PC-9 (cell line): ENCODE measurements around the gene EHD2. TPM values are rescaled to one million over a fixed set of nuclear protein-coding genes. Genes with fewer than 3 reads are reported as not detected.

ENCODE experiments used
- BruUV-seq: library from RNA; stranded (reverse); fragments of 400-500 nt; replicated peaks from 2 replicates; lab custom pipeline; 2021; lab: Mats Ljungman, UMichigan
- CTCF ChIA-PET: fragments of 300-600 bp; sonication (Branson Sonifier 250); formaldehyde crosslinking; loops from one replicate; lab custom pipeline; 2022; ENCODE audit warnings: antibody characterized with exemption; lab: Charles Lee
- POLR2A ChIA-PET: fragments of 300-600 bp; sonication (Branson Sonifier 250); formaldehyde crosslinking; loops from one replicate; lab custom pipeline; 2022; ENCODE audit warnings: antibody characterized with exemption; ENCODE audit not compliant: unreplicated experiment; lab: Charles Lee
- DNase-seq, 2 experiments: peaks; one replicate each; pipeline versions ENCODE4 v3.0.0 to v3.0.0-alpha.2; 2015 to 2022; ENCODE audit warnings: mixed read lengths in 1 of 2
- H2AFZ ChIP-seq: fragments of 200-600 bp; sonication (generic); 2 replicates; pipeline ENCODE4 v1.8.1; 2017; ENCODE audit warnings: antibody characterized with exemption
- H3F3A ChIP-seq: fragments of 200-600 bp; sonication (generic); 2 replicates; pipeline ENCODE4 v1.8.1; 2017; ENCODE audit warnings: antibody characterized with exemption, mild to moderate bottlenecking, low read depth; ENCODE audit not compliant: insufficient read depth
- H3K27ac ChIP-seq: fragments of 200-600 bp; sonication (generic); 2 replicates; pipeline ENCODE4 v1.6.1; 2016; ENCODE audit warnings: mixed run types
- H3K27me3 ChIP-seq: fragments of 200-600 bp; sonication (generic); 2 replicates; pipeline ENCODE4 v1.6.1; 2016; ENCODE audit warnings: low read depth, mixed run types; ENCODE audit not compliant: insufficient read depth
- H3K36me3 ChIP-seq: fragments of 200-600 bp; sonication (generic); 2 replicates; pipeline ENCODE4 v1.6.1; 2016; ENCODE audit warnings: low read depth, mixed run types
- H3K4me1 ChIP-seq: fragments of 200-600 bp; sonication (generic); replicated peaks from 2 replicates; pipeline ENCODE4 v1.6.1; 2016; ENCODE audit warnings: mixed run types; ENCODE audit not compliant: insufficient read depth
- H3K4me2 ChIP-seq: fragments of 200-600 bp; sonication (generic); 2 replicates; pipeline ENCODE4 v1.6.1; 2017; ENCODE audit warnings: mixed run types
- H3K4me3 ChIP-seq: fragments of 200-600 bp; sonication (generic); 2 replicates; pipeline ENCODE4 v1.6.1; 2016; ENCODE audit warnings: mixed run types
- H3K79me2 ChIP-seq: fragments of 200-600 bp; sonication (generic); 2 replicates; pipeline ENCODE4 v1.6.1; 2017; ENCODE audit warnings: low read depth, mixed run types
- H3K9me2 ChIP-seq: fragments of 200-600 bp; sonication (generic); 2 replicates; pipeline ENCODE4 v1.8.1; 2017; ENCODE audit warnings: mild to moderate bottlenecking; ENCODE audit not compliant: insufficient read depth
- H3K9me3 ChIP-seq: fragments of 200-600 bp; sonication (generic); 2 replicates; pipeline ENCODE4 v1.8.1; 2016; ENCODE audit warnings: low read depth; ENCODE audit not compliant: insufficient read depth
- H4K20me1 ChIP-seq: fragments of 200-600 bp; sonication (generic); 2 replicates; pipeline ENCODE4 v1.8.1; 2017; ENCODE audit not compliant: insufficient read depth
- CTCF ChIP-seq: fragments of 200-600 bp; sonication (generic); conservative IDR thresholded peaks from 2 replicates; pipeline ENCODE4 v1.6.1; 2017; ENCODE audit warnings: mixed run types, antibody characterized with exemption, mild to moderate bottlenecking, moderate library complexity
- EZH2 ChIP-seq: fragments of 200-600 bp; sonication (generic); IDR thresholded peaks from 2 replicates; pipeline ENCODE4 v1.8.0; 2017; ENCODE audit warnings: antibody characterized with exemption, low read depth
- intact Hi-C: fragments of 100-400 bp; cut with micrococcal nuclease; formaldehyde crosslinking; loops from one replicate; pipeline ENCODE4 v1.10.0; 2022; ENCODE audit not compliant: unreplicated experiment
- total RNA-seq: library from RNA; stranded (reverse); gene quantifications from 2 replicates; pipeline ENCODE4 v1.2.3, GENCODE V29; 2021

The EHD2 gene
- total RNA-seq, 1 experiment from 2014 or later: 25.6 TPM

- ChIA-PET POLR2A (no interaction called here), CTCF (no interaction called here)
These were observed 21.9 kb downstream of the EHD2 start for GRCh38 chr19:47735131-47735530.

GRCh38 chr19:47740866-47741519, 27.8 kb downstream of the EHD2 start:
- ChIA-PET POLR2A (no interaction called here), CTCF (interaction anchor here (1.0 kb wide), 1 partner anchor 28 kb away, joined by 4 read pairs; the partner anchor contains the start of gene EHD2)
- Histone ChIP-seq H3K4me1 (peaks cover 20% of the 10 kb centered on the region), H3K27me3 (no peaks in the 10 kb centered on the region), H3K9me3 (no peaks in the 10 kb centered on the region), H3K79me2 (peaks cover 3% of the 10 kb centered on the region), H3K27ac (no peak overlapping the region), H3K4me2 (no peak overlapping the region), H3F3A (peaks cover 29% of the 10 kb centered on the region), H3K36me3 (no peaks in the 10 kb centered on the region), H2AFZ (no peak overlapping the region), H4K20me1 (no peaks in the 10 kb centered on the region; the same call in 1 of the 2 replicates), H3K9me2 (peaks cover 4% of the 10 kb centered on the region; the same call in 1 of the 2 replicates), H3K4me3 (no peak overlapping the region)
- no TSS peak for BruUV-seq
- TF ChIP-seq CTCF (no peak), EZH2 (no peak)
- no peak for DNase-seq
- intact Hi-C loops: no loop called here

More at GRCh38 chr19:47735131-47735530, 21.9 kb downstream of the EHD2 start:
- peak in 1 of 2 experiments; percentile 57 for DNase-seq
- H3K4me3 ChIP-seq: no peak overlapping the region
- no peaks in the 10 kb centered on the region for H3K36me3 ChIP-seq
- no peak overlapping the region for H3K27ac ChIP-seq
- no peak overlapping the region for H2AFZ ChIP-seq
- no peak overlapping the region for H3K4me2 ChIP-seq
- H3F3A ChIP-seq: peaks cover 23% of the 10 kb centered on the region; the same call in 1 of the 2 replicates
- intact Hi-C loops: no loop called here
- 0 out of 2 replicates have a peak, but pooled peaks cover 3% of the 10 kb centered on the region for H3K4me1 ChIP-seq
- BruUV-seq: no TSS peak
- no peaks in the 10 kb centered on the region for H3K9me2 ChIP-seq
- no peaks in the 10 kb centered on the region for H3K79me2 ChIP-seq
- no peaks in the 10 kb centered on the region for H4K20me1 ChIP-seq
- H3K9me3 ChIP-seq: no peaks in the 10 kb centered on the region
- no peak for TF ChIP-seq CTCF
- no peak for TF ChIP-seq EZH2
- no peaks in the 10 kb centered on the region for H3K27me3 ChIP-seq

GRCh38 chr19:47741544-47742140, 28.4 kb downstream of the EHD2 start:
- Histone ChIP-seq H4K20me1 (peaks cover 4% of the 10 kb centered on the region; the same call in 1 of the 2 replicates), H3K27ac (no peak overlapping the region), H3K9me3 (no peaks in the 10 kb centered on the region), H3K9me2 (peaks cover 4% of the 10 kb centered on the region; the same call in 1 of the 2 replicates), H3K36me3 (peaks cover under 1% of the 10 kb centered on the region; the same call in 1 of the 2 replicates), H3K27me3 (no peaks in the 10 kb centered on the region), H2AFZ (no peak overlapping the region), H3K4me3 (no peak overlapping the region), H3F3A (peaks cover 29% of the 10 kb centered on the region), H3K4me2 (no peak overlapping the region), H3K79me2 (peaks cover 9% of the 10 kb centered on the region), H3K4me1 (peaks cover 25% of the 10 kb centered on the region)
- POLR2A ChIA-PET: no interaction called here
- intact Hi-C loops: no loop called here
- CTCF ChIA-PET: no interaction called here
- DNase-seq: no peak
- TF ChIP-seq EZH2: no peak
- TF ChIP-seq CTCF: no peak
- BruUV-seq: no TSS peak
